Erythroblast (primary cell): ENCODE measurements around the gene DGKH.

ENCODE experiments used
- GATA1 ChIP-seq: IDR thresholded peaks from 2 replicates; pipeline ENCODE4 v1.6.1; 2011; ENCODE audit warnings: low read depth, mild to moderate bottlenecking, control low read depth, low read length, moderate library complexity
- POLR2A ChIP-seq: IDR thresholded peaks from 2 replicates; pipeline ENCODE4 v1.6.1; 2011; ENCODE audit warnings: mild to moderate bottlenecking, low read length

GRCh38 chr13:42211704-42212464, 163.4 kb downstream of the DGKH start:
- TF ChIP-seq POLR2A, result no peak
- TF ChIP-seq GATA1, result no peak
